ENCODE results near the gene RBBP6. TPM values are rescaled to one million over a fixed set of nuclear protein-coding genes. Genes with fewer than 3 reads are reported as not detected.

Gene RBBP6
- total RNA-seq, 1 experiment from 2014 or later = 54.8 TPM

GRCh38 chr16:24514096-24514495 lies 25.3 kb upstream of the RBBP6 start:
- Histone ChIP-seq H3K27me3 (ENCODE audit: insufficient read depth, low read length) (no peaks in the 10 kb centered on the region), H3K4me1 (ENCODE audit: insufficient read depth, low read length) (no peaks in the 10 kb centered on the region), H3K14ac (ENCODE audit: insufficient read depth, low read length) (no peak overlapping the region), H3T11ph (ENCODE audit: low read length) (no peak overlapping the region), H2BK20ac (ENCODE audit: low read depth, low read length, poor library complexity, severe bottlenecking) (no peak overlapping the region), H2BK120ac (ENCODE audit: low read depth, low read length, poor library complexity, severe bottlenecking) (no peak overlapping the region), H3K79me1 (ENCODE audit: insufficient read depth, low read depth, low read length, poor library complexity, severe bottlenecking) (no peaks in the 10 kb centered on the region), H3K18ac (ENCODE audit: insufficient read length, low read depth, low read length) (no peak overlapping the region), H4K5ac (ENCODE audit: insufficient read length, low read depth, low read length) (no peak overlapping the region), H3K23me2 (ENCODE audit: insufficient read length, low read depth, low read length, poor library complexity, severe bottlenecking) (no peaks in the 10 kb centered on the region), H2AFZ (ENCODE audit: low read length) (no peak overlapping the region), H4K91ac (ENCODE audit: insufficient read length, low read depth, low read length) (no peak overlapping the region), H2AK5ac (ENCODE audit: insufficient read length, low read length) (no peak overlapping the region), H4K8ac (replicated peaks; ENCODE audit: insufficient read length, low read depth, low read length) (no peak overlapping the region), H3K56ac (ENCODE audit: insufficient read length, low read depth, low read length) (no peak overlapping the region), H3K9me3 (ENCODE audit: control insufficient read depth, low read depth, low read length) (no peaks in the 10 kb centered on the region), H3K27ac (ENCODE audit: insufficient read length, low read depth, low read length) (no peak overlapping the region), H4K20me1 (ENCODE audit: control insufficient read depth, insufficient read depth, insufficient read length) (no peaks in the 10 kb centered on the region), H2BK15ac (ENCODE audit: low read depth, low read length) (no peak overlapping the region), H3K4ac (ENCODE audit: low read depth, low read length) (no peak overlapping the region), H2BK5ac (ENCODE audit: insufficient read length, low read length) (no peak overlapping the region), H2BK12ac (ENCODE audit: insufficient read length, low read depth, low read length) (no peak overlapping the region), H3K79me2 (ENCODE audit: insufficient read depth, low read length) (no peaks in the 10 kb centered on the region), H3K23ac (ENCODE audit: insufficient read length, low read depth, low read length) (no peak overlapping the region), H3K9ac (ENCODE audit: extremely low read depth, insufficient read length, low read length) (no peak overlapping the region), H3K4me2 (ENCODE audit: insufficient read depth, insufficient read length, low read length) (no peak overlapping the region)
- WGBS (ENCODE audit: extremely low coverage, insufficient read length, low lambda C conversion rate) = no CpG with 5 or more reads among the region's 2 CpGs
- H3K9me3 Mint-ChIP-seq = no peaks in the 10 kb centered on the region
- no peak for DNase-seq
- no peak for TF ChIP-seq CTCF (conservative IDR thresholded peaks at IDR 0.05)
- no peaks in the 10 kb centered on the region for H3K36me3 Mint-ChIP-seq (ENCODE audit: insufficient read depth in 1 of 3, low read depth in 3 of 3)
- peaks cover 7 to 15% of the 10 kb centered on the region in 2 experiments; a peak in 3 of 4 replicates for H3K4me1 Mint-ChIP-seq
- no peak overlapping the region; a peak in 1 of 5 replicates for H3K4me3 Mint-ChIP-seq
- H3K27me3 Mint-ChIP-seq (ENCODE audit: low read depth) = peaks cover 6% of the 10 kb centered on the region
- H3K27ac Mint-ChIP-seq = no peak overlapping the region

Data from H9 (cell line).